IMR-90 (cell line): ENCODE measurements around the gene SPPL3. TPM values are rescaled to one million over a fixed set of nuclear protein-coding genes. Genes with fewer than 3 reads are reported as not detected.

Experiments used
- ATAC-seq: fragments of 200-7000 bp; cut with Tn5 transposase; 2 replicates; pipeline ENCODE4 v1.9.1; 2020; ENCODE audit warnings: low read depth, mild to moderate bottlenecking, moderate library complexity
- BruUV-seq: library from RNA; stranded (reverse); fragments of 400-500 nt; replicated peaks from 2 replicates; lab custom pipeline; 2021; lab: Mats Ljungman, UMichigan
- CTCF ChIA-PET: fragments of 300-600 bp; formaldehyde crosslinking; extraction: SDS; loops from one replicate; lab custom pipeline; 2021; ENCODE audit warnings: antibody characterized with exemption; lab: Yijun Ruan, JAX
- POLR2A ChIA-PET: fragments of 300-600 bp; sonication (Branson Sonifier 250); formaldehyde crosslinking; loops from one replicate; lab custom pipeline; 2022; ENCODE audit warnings: antibody characterized with exemption; ENCODE audit not compliant: unreplicated experiment; lab: Charles Lee
- DNase-seq: peaks from one replicate; pipeline ENCODE4 v3.0.0; 2013
- H2AFZ ChIP-seq: replicated peaks from 2 replicates; pipeline ENCODE3; 2013; ENCODE audit warnings: low read length, mild to moderate bottlenecking; ENCODE audit not compliant: poor library complexity
- H2AK5ac ChIP-seq: 2 replicates; pipeline ENCODE4 v1.6.1; 2013; ENCODE audit warnings: low read depth, low read length, inconsistent platforms
- H2AK9ac ChIP-seq: replicated peaks from 2 replicates; pipeline ENCODE3; 2013; ENCODE audit warnings: mild to moderate bottlenecking, low read depth, low read length, moderate library complexity; ENCODE audit not compliant: poor library complexity
- H2BK120ac ChIP-seq: 2 replicates; pipeline ENCODE4 v1.6.1; 2013; ENCODE audit warnings: low read depth, low read length, inconsistent platforms
- H2BK15ac ChIP-seq: 3 replicates; pipeline ENCODE4 v1.6.1; 2013; ENCODE audit warnings: low read depth, low read length, inconsistent platforms
- H2BK20ac ChIP-seq: 2 replicates; pipeline ENCODE4 v1.6.1; 2013; ENCODE audit warnings: low read depth, mild to moderate bottlenecking, inconsistent platforms, low read length, moderate library complexity
- H2BK5ac ChIP-seq: 2 replicates; pipeline ENCODE4 v1.6.1; 2013; ENCODE audit warnings: mild to moderate bottlenecking, low read depth, low read length, inconsistent platforms; ENCODE audit not compliant: poor library complexity, severe bottlenecking
- H3K14ac ChIP-seq: replicated peaks from 2 replicates; pipeline ENCODE4 v1.6.1; 2013; ENCODE audit warnings: low read depth, low read length, inconsistent platforms
- H3K18ac ChIP-seq: 2 replicates; pipeline ENCODE4 v1.6.1; 2013; ENCODE audit warnings: low read depth, low read length, control low read depth
- H3K23ac ChIP-seq: 2 replicates; pipeline ENCODE4 v1.6.1; 2013; ENCODE audit warnings: low read depth, low read length, inconsistent platforms
- H3K27ac ChIP-seq: 2 replicates; pipeline ENCODE4 v1.5.1; 2013; ENCODE audit warnings: mild to moderate bottlenecking, control low read depth, low read length; ENCODE audit not compliant: insufficient read depth
- H3K27me3 ChIP-seq: 2 replicates; pipeline ENCODE4 v1.6.1; 2013; ENCODE audit warnings: low read length; ENCODE audit not compliant: control insufficient read depth, insufficient read depth
- H3K36me3 ChIP-seq: 2 replicates; pipeline ENCODE4 v1.6.1; 2013; ENCODE audit warnings: low read length, mixed read lengths; ENCODE audit not compliant: control insufficient read depth, insufficient read depth
- H3K4ac ChIP-seq: 2 replicates; pipeline ENCODE4 v1.6.1; 2013; ENCODE audit warnings: low read depth, low read length, inconsistent platforms
- H3K4me1 ChIP-seq: 2 replicates; pipeline ENCODE4 v1.6.1; 2013; ENCODE audit warnings: low read length, mixed read lengths; ENCODE audit not compliant: control insufficient read depth, insufficient read depth
- H3K4me2 ChIP-seq: 2 replicates; pipeline ENCODE4 v1.6.1; 2013; ENCODE audit warnings: low read depth, mild to moderate bottlenecking, control low read depth, low read length, moderate library complexity
- H3K4me3 ChIP-seq: 2 replicates; pipeline ENCODE4 v1.5.1; 2013; ENCODE audit warnings: low read depth, mild to moderate bottlenecking, control low read depth, low read length, moderate library complexity; ENCODE audit not compliant: insufficient read depth
- H3K56ac ChIP-seq: 2 replicates; pipeline ENCODE4 v1.6.1; 2013; ENCODE audit warnings: low read length, inconsistent platforms; ENCODE audit not compliant: insufficient read depth; ENCODE audit errors: extremely low read depth
- H3K79me1 ChIP-seq, 2 experiments: 2 replicates each; pipeline ENCODE4 v1.6.1; 2013; ENCODE audit warnings: low read length in 2 of 2, inconsistent platforms in 1 of 2, low read depth in 1 of 2
- H3K9ac ChIP-seq: 2 replicates; pipeline ENCODE4 v1.6.1; 2013; ENCODE audit warnings: low read depth, low read length, control low read depth
- H3K9me1 ChIP-seq: 2 replicates; pipeline ENCODE4 v1.6.1; 2013; ENCODE audit warnings: low read length, inconsistent platforms; ENCODE audit not compliant: insufficient read depth
- H3K9me3 ChIP-seq: 2 replicates; pipeline ENCODE4 v1.6.1; 2013; ENCODE audit warnings: low read length; ENCODE audit not compliant: control insufficient read depth, insufficient read depth
- H4K20me1 ChIP-seq: 2 replicates; pipeline ENCODE4 v1.6.1; 2013; ENCODE audit warnings: low read length, inconsistent platforms; ENCODE audit not compliant: insufficient read depth
- H4K5ac ChIP-seq: 2 replicates; pipeline ENCODE4 v1.6.1; 2013; ENCODE audit warnings: mild to moderate bottlenecking, low read depth, low read length, control low read depth
- H4K8ac ChIP-seq, 2 experiments: 2 replicates each; pipeline ENCODE4 v1.6.1; 2013; ENCODE audit warnings: low read depth in 2 of 2, low read length in 2 of 2, control low read depth in 1 of 2, inconsistent platforms in 1 of 2
- H4K91ac ChIP-seq: 2 replicates; pipeline ENCODE4 v1.6.1; 2013; ENCODE audit warnings: low read depth, low read length, inconsistent platforms; ENCODE audit not compliant: insufficient read depth
- BHLHE40 ChIP-seq: fragments of 150-350 bp; IDR thresholded peaks from 2 replicates; pipeline ENCODE4 v1.6.1; 2016; ENCODE audit warnings: mild to moderate bottlenecking, low read depth, low read length
- CEBPB ChIP-seq: IDR thresholded peaks from 2 replicates; pipeline ENCODE4 v1.6.1; 2012; ENCODE audit warnings: low read depth, low read length, improper control_type of control experiment
- CHD1 ChIP-seq: IDR thresholded peaks from 2 replicates; pipeline ENCODE4 v1.6.1; 2012; ENCODE audit warnings: low read depth, low read length, improper control_type of control experiment
- CTCF ChIP-seq: conservative IDR thresholded peaks from 2 replicates; pipeline ENCODE4 v1.5.1; 2012; ENCODE audit warnings: mild to moderate bottlenecking, low read depth, low read length, improper control_type of control experiment
- ELK1 ChIP-seq: fragments of 150-350 bp; IDR thresholded peaks from 2 replicates; pipeline ENCODE4 v1.6.1; 2016; ENCODE audit warnings: low read depth, mild to moderate bottlenecking, low read length, moderate library complexity, borderline replicate concordance
- FOS ChIP-seq: fragments of 150-350 bp; IDR thresholded peaks from 2 replicates; pipeline ENCODE4 v1.6.1; 2016; ENCODE audit warnings: low read depth, low read length
- MAFK ChIP-seq: IDR thresholded peaks from 2 replicates; pipeline ENCODE4 v1.6.1; 2012; ENCODE audit warnings: low read depth, low read length, improper control_type of control experiment
- MAZ ChIP-seq: IDR thresholded peaks from 2 replicates; pipeline ENCODE4 v1.6.1; 2012; ENCODE audit warnings: low read depth, mild to moderate bottlenecking, low read length, improper control_type of control experiment, moderate library complexity, borderline replicate concordance
- MXI1 ChIP-seq: IDR thresholded peaks from 2 replicates; pipeline ENCODE4 v1.6.1; 2012; ENCODE audit warnings: low read depth, mild to moderate bottlenecking, low read length, moderate library complexity, borderline replicate concordance
- NFE2L2 ChIP-seq: fragments of 150-350 bp; IDR thresholded peaks from 2 replicates; pipeline ENCODE4 v1.6.1; 2016; ENCODE audit warnings: low read depth, mild to moderate bottlenecking, low read length
- POLR2A ChIP-seq: IDR thresholded peaks from 2 replicates; pipeline ENCODE4 v1.6.1; 2012; ENCODE audit warnings: mild to moderate bottlenecking, low read depth, low read length
- RAD21 ChIP-seq: IDR thresholded peaks from 2 replicates; pipeline ENCODE4 v1.6.1; 2012; ENCODE audit warnings: low read length, improper control_type of control experiment
- RCOR1 ChIP-seq: IDR thresholded peaks from 2 replicates; pipeline ENCODE4 v1.6.1; 2012; ENCODE audit warnings: mild to moderate bottlenecking, low read length, improper control_type of control experiment; ENCODE audit not compliant: insufficient replicate concordance
- RFX5 ChIP-seq: IDR thresholded peaks from 2 replicates; pipeline ENCODE4 v1.8.0; 2012; ENCODE audit warnings: low read depth, mild to moderate bottlenecking, low read length, moderate library complexity
- SMC3 ChIP-seq: fragments of 150-350 bp; IDR thresholded peaks from 2 replicates; pipeline ENCODE4 v1.6.1; 2016; ENCODE audit warnings: low read depth, mild to moderate bottlenecking, antibody characterized with exemption, low read length, moderate library complexity
- USF2 ChIP-seq: fragments of 150-350 bp; IDR thresholded peaks from 2 replicates; pipeline ENCODE4 v1.6.1; 2017; ENCODE audit warnings: mild to moderate bottlenecking, antibody characterized with exemption, low read length, low read depth
- WGBS, 2 experiments: methylation state at CpG; one replicate each; pipeline versions ENCODE4 v1.1.5 to v1.1.7; 2013; ENCODE audit warnings: missing lambda C conversion rate in 2 of 2; ENCODE audit not compliant: insufficient read length in 1 of 2; ENCODE audit errors: extremely low coverage in 2 of 2; 5-methylcytosine and 5-hydroxymethylcytosine counted together
- dilution Hi-C: fragments of 300-500 bp; cut with HindIII; formaldehyde crosslinking; loops from one replicate; pipeline ENCODE4 v1.14.3; 2018; ENCODE audit warnings: low sequenced_read_pairs; ENCODE audit not compliant: unreplicated experiment
- in situ Hi-C: fragments of 300-500 bp; cut with MboI; formaldehyde crosslinking; loops from 3 replicates; pipeline ENCODE4 v1.14.3; 2019; ENCODE audit warnings: low sequenced_read_pairs, inconsistent platforms, mixed read lengths
- intact Hi-C: fragments of 100-400 bp; cut with micrococcal nuclease; formaldehyde crosslinking; loops from 2 replicates; pipeline ENCODE4 v1.10.0; 2022
- polyA plus RNA-seq, 3 experiments: library from polyadenylated mRNA; depleted of rRNA; stranded (reverse); fragments of >200 nt; gene quantifications; 2 replicates each; pipeline ENCODE4 v1.2.3, GENCODE V29; 2012; ENCODE audit warnings: low replicate concordance in 1 of 3
- total RNA-seq: library from RNA; depleted of rRNA; stranded (reverse); fragments of >200 nt; gene quantifications from 2 replicates; pipeline ENCODE4 v1.2.3, GENCODE V29; 2012

Gene SPPL3
- total and polyA plus RNA-seq, 2 of the 4 experiments (the other 2 are of a cell fraction): 1.6 to 18.0 TPM

GRCh38 chr12:120895532-120895931 is 8.6 kb downstream of the SPPL3 start:
- no peaks in the 10 kb centered on the region for H3K27me3 ChIP-seq
- TF ChIP-seq MAFK (no peak), BHLHE40 (no peak), MAZ (no peak), CEBPB (no peak), SMC3 (no peak), ELK1 (no peak), POLR2A (no peak), RFX5 (no peak), RAD21 (no peak), MXI1 (no peak), RCOR1 (no peak), CTCF (no peak), CHD1 (no peak), USF2 (no peak), FOS (no peak), NFE2L2 (no peak)
- H2BK15ac ChIP-seq: no peak overlapping the region
- H3K27ac ChIP-seq: no peak overlapping the region
- no peak for ATAC-seq
- dilution Hi-C loops: no loop called here
- BruUV-seq: no TSS peak
- H2AFZ ChIP-seq: no peak overlapping the region
- intact Hi-C loops: no loop called here
- H4K8ac ChIP-seq: no peak overlapping the region
- H4K20me1 ChIP-seq: peaks cover 34% of the 10 kb centered on the region
- H2AK9ac ChIP-seq: no peak overlapping the region
- no peak overlapping the region for H3K56ac ChIP-seq
- WGBS, 2 experiments: 94% methylated on average over 3 of the region's 7 CpGs; no CpG with 5 or more reads in 1 of the 2 experiments
- peaks cover 3% of the 10 kb centered on the region; the same call in 1 of the 2 replicates for H3K9me1 ChIP-seq
- H3K14ac ChIP-seq: no peak overlapping the region
- H3K36me3 ChIP-seq: no peaks in the 10 kb centered on the region; the same call in 1 of the 2 replicates
- no peak overlapping the region for H3K4me2 ChIP-seq
- in situ Hi-C loops: no loop called here
- ChIA-PET CTCF (no interaction called here), POLR2A (no interaction called here)
- no peak for DNase-seq
- H3K18ac ChIP-seq: no peak overlapping the region
- no peak overlapping the region for H2AK5ac ChIP-seq
- H4K5ac ChIP-seq: no peak overlapping the region
- no peak overlapping the region for H3K9ac ChIP-seq
- H4K91ac ChIP-seq: no peak overlapping the region
- no peak overlapping the region for H2BK20ac ChIP-seq
- no peak overlapping the region for H3K23ac ChIP-seq
- H3K4me1 ChIP-seq: no peaks in the 10 kb centered on the region
- no peaks in the 10 kb centered on the region for H3K9me3 ChIP-seq
- no peak overlapping the region for H3K4me3 ChIP-seq
- H3K4ac ChIP-seq: no peak overlapping the region
- peaks cover 23 to 59% of the 10 kb centered on the region in 2 experiments for H3K79me1 ChIP-seq
- no peak overlapping the region for H2BK120ac ChIP-seq
- H2BK5ac ChIP-seq: no peak overlapping the region
